Activated B cell treated with CpG ODN at 0.5 μM for 24 hours (primary cell): ENCODE measurements around the gene TOMM20. TPM values are rescaled to one million over a fixed set of nuclear protein-coding genes. Genes with fewer than 3 reads are reported as not detected.
"Not testable (repeated sequence)": the region's sequence is repeated elsewhere in the genome, so short reads cannot be mapped to it uniquely, and the experiment has no call there.

ENCODE experiments used
- ATAC-seq: fragments of 200-7000 bp; cut with Tn5 transposase; one replicate; pipeline ENCODE4 v1.10.0; 2021; ENCODE audit warnings: low read depth, mild to moderate bottlenecking, moderate library complexity
- CTCF ChIA-PET: fragments of 350-600 bp; sonication (Branson Sonifier 250); formaldehyde crosslinking; loops from one replicate; lab custom pipeline; 2021; ENCODE audit warnings: antibody characterized with exemption; lab: Charles Lee
- POLR2A ChIA-PET: fragments of 350-600 bp; sonication (Branson Sonifier 250); formaldehyde crosslinking; loops from one replicate; lab custom pipeline; 2021; ENCODE audit warnings: antibody characterized with exemption; lab: Charles Lee
- DNase-seq: peaks from one replicate; pipeline ENCODE4 v3.0.0; 2022
- H3K27ac Mint-ChIP-seq: one replicate; pipeline ENCODE4 v1.8.0; 2020; ENCODE audit warnings: mixed read lengths
- H3K27me3 Mint-ChIP-seq: one replicate; pipeline ENCODE4 v1.8.0; 2021; ENCODE audit warnings: mixed read lengths
- H3K36me3 Mint-ChIP-seq: one replicate; pipeline ENCODE4 v1.8.0; 2021; ENCODE audit warnings: low read depth, mixed read lengths
- H3K4me1 Mint-ChIP-seq: one replicate; pipeline ENCODE4 v1.8.0; 2021; ENCODE audit warnings: mixed read lengths
- H3K4me3 Mint-ChIP-seq: one replicate; pipeline ENCODE4 v1.8.0; 2020; ENCODE audit warnings: mild to moderate bottlenecking, mixed read lengths
- H3K9me3 Mint-ChIP-seq: one replicate; pipeline ENCODE4 v1.8.0; 2020; ENCODE audit warnings: mixed read lengths
- intact Hi-C: fragments of 100-400 bp; cut with micrococcal nuclease; formaldehyde crosslinking; loops from one replicate; pipeline ENCODE4 v1.15.1; 2024
- total RNA-seq: library from RNA; stranded (reverse); gene quantifications from 2 replicates; pipeline ENCODE4 v1.2.3, GENCODE V29; 2022
- TF ChIP-seq, protein P1 (sequence below): fragments of 200-600 bp; IDR thresholded peaks from one replicate; pipeline ENCODE4 v1.8.0; 2022; ENCODE audit warnings: antibody characterized with exemption, mild to moderate bottlenecking

TOMM20 gene
- total RNA-seq, 1 donor from 2014 or later, result 80.6 TPM

DNA sequence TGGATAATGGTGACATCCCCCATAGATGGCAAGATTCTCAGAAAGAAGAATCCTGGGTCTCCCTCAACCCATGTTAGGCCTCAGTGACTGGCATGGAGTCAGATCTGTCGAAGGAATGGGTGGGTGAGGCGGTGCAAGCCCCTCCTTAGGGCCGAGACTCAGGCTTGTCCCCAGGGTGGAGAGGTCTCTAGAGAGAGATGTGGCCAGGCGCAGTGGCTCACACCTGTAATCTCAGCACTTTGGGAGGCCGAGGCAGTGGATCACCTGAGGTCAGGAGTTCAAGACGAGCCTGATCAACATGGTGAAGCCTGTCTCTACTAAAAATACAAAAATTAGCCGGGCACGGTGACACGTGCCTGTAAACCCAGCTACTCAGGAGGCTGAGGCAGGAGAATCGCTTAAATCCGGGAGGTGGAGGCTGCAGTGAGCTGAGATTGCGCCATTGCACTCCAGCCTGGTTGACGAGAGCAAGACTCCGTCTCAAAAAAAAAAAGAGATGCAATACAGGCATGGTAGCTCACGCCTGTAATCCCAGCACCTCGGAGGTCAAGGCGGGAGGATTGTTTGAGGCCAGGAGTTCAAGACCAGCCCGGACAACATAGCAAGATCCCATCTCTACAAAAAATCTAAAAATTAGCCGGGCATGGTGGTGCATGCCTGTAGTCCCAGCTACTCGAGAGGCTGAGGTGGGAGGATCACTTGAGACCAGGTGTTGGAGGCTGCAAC lies 37.2 kb downstream of the TOMM20 start:
- H3K4me1 Mint-ChIP-seq, intact Hi-C loops: not testable (repeated sequence)
- POLR2A ChIA-PET, result interaction anchor here (1.8 kb wide), 1 partner anchor 490 kb away, joined by 6 read pairs; no protein-coding TSS in a partner anchor

DNA sequence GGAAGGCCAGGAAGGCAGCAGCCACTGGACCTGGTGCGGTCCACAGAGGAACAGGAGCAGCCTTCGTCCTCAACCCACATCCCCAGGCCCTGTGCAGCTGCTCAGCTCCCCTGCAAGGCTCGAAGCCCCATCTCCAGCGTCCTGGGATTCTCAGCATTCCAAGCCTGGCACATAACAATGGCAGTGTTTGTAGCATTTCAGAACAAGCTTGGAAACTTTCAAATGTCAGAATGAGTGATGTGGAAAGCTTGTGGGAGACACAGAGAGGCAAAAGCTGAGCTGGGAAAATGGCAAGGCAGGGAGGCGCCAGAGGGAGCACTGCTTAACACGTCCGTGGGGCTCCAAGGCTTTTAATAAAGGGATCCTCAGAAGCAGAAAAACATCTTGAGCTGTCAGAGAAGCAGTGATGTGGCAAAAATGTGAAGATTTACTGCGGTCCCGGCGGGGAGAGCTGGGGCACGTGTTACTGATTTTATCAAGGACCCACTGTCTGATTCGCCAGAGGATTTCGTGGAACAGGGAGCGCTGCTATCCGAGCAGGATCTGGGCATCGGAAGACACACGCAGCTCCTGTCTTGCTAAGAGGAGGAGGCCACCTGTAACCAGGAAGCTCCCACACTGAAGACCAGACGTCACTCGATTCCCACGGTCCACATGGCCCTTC lies 38.1 kb downstream of the TOMM20 start:
- ChIA-PET CTCF (interaction anchor here (0.6 to 1.4 kb wide), 3 partner anchors 31 to 325 kb away, joined by 3 to 6 read pairs (median 3); no protein-coding TSS in a partner anchor), POLR2A (interaction anchor here (1.8 kb wide), 1 partner anchor 489 kb away, joined by 6 read pairs; no protein-coding TSS in a partner anchor)
- Mint-ChIP-seq H3K4me1 (peaks cover 5% of the 10 kb centered on the region), H3K36me3 (no peaks in the 10 kb centered on the region), H3K27me3 (peaks cover 4% of the 10 kb centered on the region), H3K27ac (no peak overlapping the region), H3K9me3 (no peaks in the 10 kb centered on the region), H3K4me3 (no peak overlapping the region)
- TF ChIP-seq, protein P1, sequence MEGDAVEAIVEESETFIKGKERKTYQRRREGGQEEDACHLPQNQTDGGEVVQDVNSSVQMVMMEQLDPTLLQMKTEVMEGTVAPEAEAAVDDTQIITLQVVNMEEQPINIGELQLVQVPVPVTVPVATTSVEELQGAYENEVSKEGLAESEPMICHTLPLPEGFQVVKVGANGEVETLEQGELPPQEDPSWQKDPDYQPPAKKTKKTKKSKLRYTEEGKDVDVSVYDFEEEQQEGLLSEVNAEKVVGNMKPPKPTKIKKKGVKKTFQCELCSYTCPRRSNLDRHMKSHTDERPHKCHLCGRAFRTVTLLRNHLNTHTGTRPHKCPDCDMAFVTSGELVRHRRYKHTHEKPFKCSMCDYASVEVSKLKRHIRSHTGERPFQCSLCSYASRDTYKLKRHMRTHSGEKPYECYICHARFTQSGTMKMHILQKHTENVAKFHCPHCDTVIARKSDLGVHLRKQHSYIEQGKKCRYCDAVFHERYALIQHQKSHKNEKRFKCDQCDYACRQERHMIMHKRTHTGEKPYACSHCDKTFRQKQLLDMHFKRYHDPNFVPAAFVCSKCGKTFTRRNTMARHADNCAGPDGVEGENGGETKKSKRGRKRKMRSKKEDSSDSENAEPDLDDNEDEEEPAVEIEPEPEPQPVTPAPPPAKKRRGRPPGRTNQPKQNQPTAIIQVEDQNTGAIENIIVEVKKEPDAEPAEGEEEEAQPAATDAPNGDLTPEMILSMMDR, result no peak
- DNase-seq, result no peak
- no peak for ATAC-seq
- intact Hi-C loops, result no loop called here

More for the DNA sequence above, 37.2 kb downstream of the TOMM20 start:
- DNase-seq, H3K27ac Mint-ChIP-seq, H3K4me3 Mint-ChIP-seq, H3K36me3 Mint-ChIP-seq, ATAC-seq, H3K27me3 Mint-ChIP-seq, H3K9me3 Mint-ChIP-seq: not testable (repeated sequence)
- CTCF ChIA-PET, result interaction anchor here (0.7 to 1.4 kb wide), 3 partner anchors 30 to 487 kb away, joined by 3 to 6 read pairs (median 3); no protein-coding TSS in a partner anchor

GRCh38 chr1:235088907-235089306 lies 39.7 kb downstream of the TOMM20 start:
- POLR2A ChIA-PET, result no interaction called here
- no peak overlapping the region for H3K4me3 Mint-ChIP-seq

GRCh38 chr1:235088430-235088829 lies 40.2 kb downstream of the TOMM20 start:
- DNase-seq, result no peak
- no peaks in the 10 kb centered on the region for H3K36me3 Mint-ChIP-seq
- no peaks in the 10 kb centered on the region for H3K9me3 Mint-ChIP-seq
- H3K4me1 Mint-ChIP-seq, result peaks cover 6% of the 10 kb centered on the region
- ATAC-seq, result no peak
- H3K27ac Mint-ChIP-seq, result no peak overlapping the region
- intact Hi-C loops, result no loop called here
- POLR2A ChIA-PET, result no interaction called here
- H3K4me3 Mint-ChIP-seq, result no peak overlapping the region
- no peaks in the 10 kb centered on the region for H3K27me3 Mint-ChIP-seq
- TF ChIP-seq, protein P1, result no peak
- CTCF ChIA-PET, result no interaction called here

More at GRCh38 chr1:235088907-235089306, 39.7 kb downstream of the TOMM20 start:
- intact Hi-C loops, result no loop called here
- Mint-ChIP-seq H3K27me3 (peaks cover 3% of the 10 kb centered on the region), H3K36me3 (no peaks in the 10 kb centered on the region), H3K4me1 (peaks cover 5% of the 10 kb centered on the region), H3K9me3 (no peaks in the 10 kb centered on the region), H3K27ac (no peak overlapping the region)
- ATAC-seq, result no peak
- CTCF ChIA-PET, result no interaction called here
- TF ChIP-seq, protein P1, result no peak
- DNase-seq, result no peak

DNA sequence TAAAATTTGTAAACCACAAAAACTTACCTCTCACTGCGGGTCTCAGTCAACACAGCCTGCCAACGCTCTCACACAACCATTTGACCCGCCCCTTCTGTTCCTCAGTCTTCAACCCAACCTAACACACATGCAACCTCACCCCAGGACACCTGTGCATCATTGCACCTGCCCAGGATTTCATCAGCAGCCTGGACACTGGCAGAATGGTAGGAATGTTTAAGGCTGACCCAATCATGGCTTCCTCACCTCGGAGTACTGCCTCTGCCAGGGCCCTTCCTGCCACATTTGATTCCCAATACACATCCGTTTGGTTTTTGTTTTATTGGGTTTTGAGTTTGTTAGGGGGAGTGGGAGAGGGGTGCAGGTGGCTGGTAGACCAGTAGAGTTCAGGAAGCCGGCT lies 40.7 kb downstream of the TOMM20 start:
- no peak overlapping the region for H3K4me3 Mint-ChIP-seq
- H3K4me1 Mint-ChIP-seq, result peaks cover 11% of the 10 kb centered on the region
- intact Hi-C loops, result no loop called here
- H3K27me3 Mint-ChIP-seq, result no peaks in the 10 kb centered on the region
- TF ChIP-seq, protein P1, result no peak
- no peaks in the 10 kb centered on the region for H3K36me3 Mint-ChIP-seq
- no peak overlapping the region for H3K27ac Mint-ChIP-seq
- no peaks in the 10 kb centered on the region for H3K9me3 Mint-ChIP-seq
- CTCF ChIA-PET, result no interaction called here
- DNase-seq (no peak), ATAC-seq (no peak)
- POLR2A ChIA-PET, result no interaction called here

- H3K9me3 Mint-ChIP-seq, ATAC-seq, H3K4me3 Mint-ChIP-seq, H3K27me3 Mint-ChIP-seq, H3K27ac Mint-ChIP-seq, intact Hi-C loops, H3K36me3 Mint-ChIP-seq, DNase-seq: not testable (repeated sequence)
- ChIA-PET CTCF (interaction anchor here (0.6 to 4.4 kb wide), 4 partner anchors 9 to 586 kb away, joined by 3 to 52 read pairs (median 36); no protein-coding TSS in a partner anchor), POLR2A (interaction anchor here (1.2 to 2.9 kb wide), 2 partner anchors 474 to 487 kb away, joined by 6 to 22 read pairs; no protein-coding TSS in a partner anchor)
- H3K4me1 Mint-ChIP-seq, result peaks cover 17% of the 10 kb centered on the region
Measured at GRCh38 chr1:235085411-235086117, 43.1 kb downstream of the TOMM20 start.

DNA sequence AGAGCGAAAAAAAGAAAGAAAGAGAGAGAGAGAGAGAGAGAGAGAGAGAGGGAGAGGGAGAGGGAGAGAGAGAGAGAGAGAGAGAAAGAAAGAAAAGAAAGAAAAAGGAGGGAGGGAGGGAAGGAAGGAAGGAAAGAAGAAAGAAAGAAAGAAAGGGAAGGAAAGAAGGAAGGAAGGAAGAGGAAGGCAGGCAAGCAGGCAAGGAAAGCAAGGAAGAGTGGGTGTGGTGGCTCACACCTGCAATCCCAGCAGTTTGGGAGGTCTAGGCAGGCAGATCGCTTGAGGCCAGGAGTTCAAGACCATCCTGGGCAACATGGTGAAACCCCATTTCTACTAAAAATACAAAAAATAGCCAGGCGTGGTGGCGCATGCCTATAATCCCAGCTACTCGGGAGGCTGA lies 47.8 kb downstream of the TOMM20 start:
- H3K27ac Mint-ChIP-seq, DNase-seq, H3K27me3 Mint-ChIP-seq, H3K9me3 Mint-ChIP-seq, H3K4me3 Mint-ChIP-seq, ATAC-seq, H3K36me3 Mint-ChIP-seq: not testable (repeated sequence)
- ChIA-PET CTCF (interaction anchor here (0.8 kb wide), 1 partner anchor 12 kb away, joined by 3 read pairs; no protein-coding TSS in a partner anchor), POLR2A (interaction anchor here (0.6 to 7.5 kb wide), 2 partner anchors 470 to 485 kb away, joined by 7 to 120 read pairs; partner anchors contain the start of gene IRF2BP2)
- intact Hi-C loops, result loop anchor here (5.0 kb wide), 1 partner anchor 388 kb away; no protein-coding TSS in a partner anchor
- H3K4me1 Mint-ChIP-seq, result peaks cover 31% of the 10 kb centered on the region
